HG03097 (cell line): ENCODE data around the gene KCNE2.
"Not testable (repeated sequence)": the region's sequence is repeated elsewhere in the genome, so short reads cannot be mapped to it uniquely, and the experiment has no call there.

Experiments
- ATAC-seq: cut with Tn5 transposase; IDR thresholded peaks from one replicate; pipeline ENCODE4 v1.9.1; 2021; ENCODE audit not compliant: unreplicated experiment, low FRiP score

The KCNE2 gene

GRCh38 chr21:34405686-34406085, 41.9 kb downstream of the KCNE2 start:
- not testable (repeated sequence) for ATAC-seq

- ATAC-seq, result not testable (repeated sequence)
These were observed 42.3 kb downstream of the KCNE2 start for GRCh38 chr21:34406102-34406501.

DNA sequence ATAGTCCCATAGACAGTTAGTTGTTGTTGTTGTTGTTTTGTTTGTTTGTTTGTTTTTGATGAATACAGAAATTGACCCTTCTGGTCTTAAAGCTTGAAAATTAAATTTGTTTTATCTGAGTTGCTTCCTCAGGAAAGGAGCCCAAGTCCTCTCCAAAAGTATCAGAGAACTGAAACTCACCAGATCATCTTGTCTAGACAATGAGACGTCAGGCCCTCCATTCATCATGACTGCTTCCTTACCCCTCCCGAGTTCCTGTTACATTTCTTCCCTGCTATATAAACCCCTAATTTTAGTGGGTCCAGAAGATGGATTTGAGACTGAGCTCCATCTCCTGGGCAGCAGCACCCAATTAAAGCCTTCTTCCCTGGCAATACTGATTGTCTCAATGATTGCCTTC, 42.9 kb downstream of the KCNE2 start:
- ATAC-seq, result not testable (repeated sequence)

DNA sequence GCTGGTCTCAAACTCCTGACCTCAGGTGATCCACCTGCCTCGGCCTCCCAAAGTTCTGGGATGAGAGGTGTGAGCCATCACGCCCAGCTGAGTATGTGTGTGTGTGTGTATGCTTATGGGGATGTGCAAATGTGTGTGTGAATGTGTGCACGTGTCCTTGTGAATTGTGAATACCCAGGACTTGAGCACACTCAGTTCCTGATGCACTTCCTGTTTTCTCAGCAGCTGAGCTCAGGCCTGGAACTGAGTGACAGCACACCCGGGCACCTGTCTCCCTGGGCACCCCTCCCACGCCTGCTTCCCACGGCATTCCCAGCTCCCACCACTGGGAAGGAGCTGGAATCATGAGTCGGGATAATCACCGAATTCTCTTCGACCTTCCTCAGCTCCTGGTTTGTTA, 43.5 kb downstream of the KCNE2 start:
- ATAC-seq, result not testable (repeated sequence)

DNA sequence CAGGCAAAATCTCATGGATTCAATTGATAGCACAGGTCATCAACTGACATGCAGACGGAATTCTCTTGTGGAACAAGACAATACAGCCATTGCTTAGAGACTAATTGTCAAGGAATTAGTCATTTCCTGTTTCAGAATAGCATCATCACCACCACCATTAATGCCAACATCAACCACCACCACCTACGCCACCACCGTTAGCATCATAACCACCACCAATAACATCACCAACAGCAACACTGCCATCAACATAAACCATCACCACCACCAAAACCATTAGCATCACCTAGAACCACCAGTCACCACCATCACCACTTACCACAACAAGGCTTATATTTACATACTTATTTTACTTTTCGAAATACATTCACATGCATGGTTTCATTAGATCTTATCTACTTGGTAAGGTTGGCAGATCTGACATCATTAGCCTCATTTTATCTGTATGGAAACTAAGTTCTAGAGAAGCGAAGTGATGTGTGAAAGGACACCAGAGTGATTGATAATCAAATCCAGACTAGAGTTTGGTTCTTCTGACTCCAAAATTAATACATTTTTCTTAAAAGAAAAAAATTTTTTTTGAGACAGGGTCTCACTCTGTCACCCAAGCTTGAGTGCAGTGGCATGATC, 53.8 kb downstream of the KCNE2 start:
- ATAC-seq, result not testable (repeated sequence)
